Renal cortex interstitium (tissue), 11 donors: ENCODE data around the gene ZNF280C. TPM values are rescaled to one million over a fixed set of nuclear protein-coding genes. Genes with fewer than 3 reads are reported as not detected.
A peak's percentile ranks its signal among the peaks of the same experiment; 100 is the strongest.

ENCODE experiments used
- DNase-seq, 11 donors: peaks; one replicate each; pipeline ENCODE4 v3.0.0-alpha.2; 2013; ENCODE audit warnings: low read depth in 9 of 11, low spot score in 4 of 11; ENCODE audit errors: extremely low read depth in 1 of 11
- polyA plus RNA-seq, 3 donors: library from polyadenylated mRNA; unstranded; fragments of 120-200 nt; gene quantifications; one replicate each; pipeline ENCODE4 v1.2.1, GENCODE V29; 2013; ENCODE audit not compliant: insufficient read length in 3 of 3

The ZNF280C gene
- polyA plus RNA-seq, 3 donors: 6.0 to 8.0 (median 7.3) TPM

DNA sequence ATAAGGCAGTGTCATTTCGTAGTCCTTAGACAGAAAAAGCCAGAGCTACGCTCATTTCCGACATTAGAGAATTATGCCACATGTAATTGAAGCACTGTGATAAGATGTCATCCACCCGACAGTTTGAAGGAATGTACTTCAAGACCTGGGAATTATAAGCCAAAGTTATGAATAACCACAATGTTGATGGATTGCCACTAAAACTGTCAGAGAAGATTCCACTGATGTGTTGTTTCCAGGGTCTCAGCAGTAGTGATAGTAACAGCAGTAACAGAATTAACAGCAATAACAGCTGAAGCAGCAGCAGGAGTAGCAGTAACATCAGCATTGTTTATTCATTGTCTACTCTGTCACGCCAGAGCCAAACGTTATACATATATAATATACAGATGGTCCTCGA lies 72.2 kb downstream of the ZNF280C start:
- DNase-seq: no peak

DNA sequence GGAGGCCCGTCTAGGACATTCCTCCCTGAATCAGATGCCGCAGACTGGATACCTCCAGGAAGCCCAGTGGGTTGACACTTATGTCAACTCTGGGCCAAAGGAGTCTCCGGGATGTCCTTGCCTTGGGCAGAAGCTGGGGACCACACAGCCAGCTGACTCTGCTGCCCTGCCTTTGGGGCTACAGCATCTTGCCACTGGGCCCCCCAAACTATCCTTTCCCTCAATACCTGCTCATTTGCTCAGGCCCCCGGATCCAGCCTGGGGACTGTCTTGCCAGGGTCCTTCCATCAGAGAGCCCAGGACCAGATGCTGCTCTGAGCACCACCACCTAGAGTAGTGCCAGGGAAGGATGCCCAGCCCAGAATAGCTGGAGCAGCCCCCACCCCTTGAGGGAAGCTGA lies 77.9 kb downstream of the ZNF280C start:
- no peak for DNase-seq

DNA sequence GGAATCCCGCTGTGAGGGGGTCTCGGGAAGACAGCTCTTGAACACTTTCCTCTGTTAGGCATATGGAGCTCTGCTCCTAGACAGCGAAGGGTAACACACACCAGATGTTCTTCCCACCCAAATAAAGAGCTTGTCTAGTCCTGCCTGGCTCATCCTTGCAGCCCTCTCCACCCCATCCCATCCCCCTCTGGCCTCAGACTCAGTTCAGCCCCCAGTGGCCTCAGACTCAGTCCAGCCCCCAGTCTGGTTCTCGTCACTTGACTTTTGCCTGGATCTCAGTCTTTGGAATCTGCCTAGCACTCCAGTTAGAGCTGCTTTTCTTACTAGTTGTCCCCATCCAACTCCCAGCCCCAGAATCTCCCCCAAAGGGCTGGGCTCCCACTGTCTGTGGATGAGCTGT lies 82.0 kb downstream of the ZNF280C start:
- DNase-seq: no peak

DNA sequence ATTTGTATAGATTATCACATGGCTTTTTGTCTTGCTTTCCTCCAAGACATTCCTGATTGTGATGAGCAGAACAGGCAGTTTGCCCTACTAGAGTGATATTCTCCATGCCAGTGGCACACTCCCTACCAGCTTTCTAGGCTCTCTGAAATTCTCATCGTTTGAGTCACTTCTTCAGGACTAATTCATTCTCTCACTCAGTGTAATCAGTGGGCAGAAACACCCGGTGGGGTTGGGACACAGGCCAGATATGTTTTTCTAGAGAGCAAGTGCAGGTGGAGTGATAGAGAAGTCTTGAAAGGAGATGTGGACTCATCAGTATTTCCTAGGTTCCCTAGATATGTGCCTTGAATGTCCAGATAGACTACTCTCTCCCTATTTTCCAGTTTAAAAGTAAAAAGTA lies 83.8 kb downstream of the ZNF280C start:
- DNase-seq: no peak

DNA sequence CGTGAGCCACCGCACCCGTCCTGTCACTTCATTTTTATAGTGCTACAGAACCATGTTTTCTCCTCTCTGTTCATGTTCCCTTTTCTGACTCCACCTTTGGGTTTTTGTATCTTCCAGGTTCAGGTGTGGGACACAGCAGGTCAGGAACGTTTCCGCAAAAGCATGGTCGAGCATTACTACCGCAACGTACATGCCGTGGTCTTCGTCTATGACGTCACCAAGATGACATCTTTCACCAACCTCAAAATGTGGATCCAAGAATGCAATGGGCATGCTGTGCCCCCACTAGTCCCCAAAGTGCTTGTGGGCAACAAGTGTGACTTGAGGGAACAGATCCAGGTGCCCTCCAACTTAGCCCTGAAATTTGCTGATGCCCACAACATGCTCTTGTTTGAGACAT lies 84.5 kb downstream of the ZNF280C start:
- DNase-seq: no peak

DNA sequence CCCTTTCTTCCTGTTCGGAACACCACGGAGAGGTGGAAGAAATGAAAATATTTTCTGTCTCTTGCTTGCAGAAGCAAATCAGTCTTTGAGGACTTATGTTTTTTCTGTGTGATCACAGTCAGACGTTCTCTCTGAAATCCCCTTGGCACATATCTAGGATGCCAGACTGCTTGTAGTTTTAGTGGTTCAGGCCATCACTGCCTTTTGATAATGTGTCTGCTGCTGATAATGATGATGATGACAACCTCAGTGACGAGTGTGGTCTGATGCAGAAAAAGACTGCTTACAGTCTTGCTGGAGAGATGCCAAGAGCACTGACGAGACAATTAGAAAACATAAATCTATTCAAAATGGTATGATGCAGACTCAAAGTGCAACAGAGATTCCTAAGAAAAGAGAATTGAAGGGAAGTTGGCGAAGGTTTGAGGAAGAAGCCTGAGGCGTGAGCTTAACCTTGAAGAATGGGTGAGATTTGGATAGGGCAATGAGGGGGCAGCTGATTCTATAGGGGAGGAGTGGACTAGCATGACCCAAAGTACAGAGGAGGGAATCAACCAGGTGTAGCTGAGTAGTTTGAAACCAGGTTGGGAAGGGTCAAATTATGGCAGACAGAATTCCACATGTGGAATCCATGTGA lies 89.0 kb downstream of the ZNF280C start:
- DNase-seq: no peak

DNA sequence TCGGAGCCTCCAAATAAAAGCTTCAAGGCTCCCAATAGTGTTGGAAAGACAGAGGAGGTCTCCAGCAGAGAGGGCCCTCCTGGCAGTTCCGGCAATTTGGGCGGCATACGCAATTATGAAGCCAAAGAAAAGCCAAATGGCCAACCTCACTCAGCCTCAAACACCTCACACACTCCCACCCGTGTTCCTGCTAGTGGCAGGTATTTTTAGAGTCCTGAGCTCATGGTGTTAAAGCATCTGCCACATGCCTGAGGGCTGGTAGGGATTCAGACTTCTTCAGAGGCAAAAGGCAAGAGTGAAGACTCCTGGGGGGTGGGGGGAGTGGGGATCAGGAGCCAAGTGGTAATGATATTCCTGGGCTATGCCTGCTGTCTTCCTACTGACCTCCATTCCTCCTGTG lies 89.5 kb downstream of the ZNF280C start:
- DNase-seq: no peak

DNA sequence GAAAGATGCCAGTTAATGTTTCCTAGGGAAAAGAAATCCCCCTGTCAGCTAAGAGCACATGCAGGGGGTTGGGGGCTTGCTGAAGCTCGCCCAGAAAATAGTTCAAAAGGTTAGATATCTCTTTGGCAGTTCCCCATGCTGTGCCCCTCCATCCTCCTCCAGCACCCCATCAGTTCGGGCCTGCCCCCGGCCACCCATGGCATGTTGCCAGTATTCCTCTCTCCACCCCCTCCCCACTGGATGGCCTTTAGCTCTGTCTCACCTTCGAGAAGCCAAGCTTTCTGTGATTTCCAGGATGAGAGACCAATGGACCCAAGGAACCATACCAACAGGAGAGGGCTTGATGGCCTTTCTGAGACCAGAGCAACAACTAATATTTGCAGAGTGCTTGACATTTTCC lies 91.8 kb downstream of the ZNF280C start:
- DNase-seq: no peak

DNA sequence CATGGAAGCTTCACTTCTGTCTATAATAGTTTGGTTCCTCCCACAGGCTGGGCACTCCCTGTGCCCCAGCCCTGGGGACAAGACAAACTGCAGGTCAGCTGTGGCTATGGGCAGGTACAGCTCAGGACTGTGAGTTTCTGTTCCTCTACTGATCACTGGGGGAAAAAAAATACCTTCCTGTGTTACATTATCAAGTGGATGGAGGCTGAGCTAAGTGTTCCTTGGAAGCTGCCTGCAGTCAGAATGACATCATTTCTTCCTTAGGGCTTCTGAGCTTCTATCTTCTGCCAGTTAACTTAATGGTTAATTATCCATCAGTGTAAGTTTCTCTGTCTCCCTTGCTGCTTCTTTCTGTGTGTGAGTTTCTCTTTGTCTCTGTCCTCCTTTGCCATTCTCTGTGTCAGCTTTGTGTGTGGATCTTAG lies 92.3 kb downstream of the ZNF280C start:
- no peak for DNase-seq

DNA sequence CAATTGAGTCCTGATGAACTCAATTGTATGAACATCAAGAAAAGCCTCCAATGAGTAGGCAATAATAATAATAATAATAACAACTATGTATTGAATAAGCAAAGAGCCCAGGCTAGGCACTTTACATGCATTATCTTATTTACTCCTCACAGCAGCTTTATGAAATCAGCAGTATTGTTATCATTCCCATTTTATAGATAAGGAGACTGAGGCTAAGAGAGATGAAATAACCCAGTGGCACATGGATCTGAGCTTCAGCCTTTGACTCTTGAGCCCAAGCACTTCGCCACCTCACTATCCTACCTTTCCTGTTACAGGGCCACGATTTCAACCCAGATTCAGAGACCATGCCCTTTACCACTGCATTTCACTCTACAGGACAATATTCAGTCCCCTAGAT lies 93.8 kb downstream of the ZNF280C start:
- no peak for DNase-seq

DNA sequence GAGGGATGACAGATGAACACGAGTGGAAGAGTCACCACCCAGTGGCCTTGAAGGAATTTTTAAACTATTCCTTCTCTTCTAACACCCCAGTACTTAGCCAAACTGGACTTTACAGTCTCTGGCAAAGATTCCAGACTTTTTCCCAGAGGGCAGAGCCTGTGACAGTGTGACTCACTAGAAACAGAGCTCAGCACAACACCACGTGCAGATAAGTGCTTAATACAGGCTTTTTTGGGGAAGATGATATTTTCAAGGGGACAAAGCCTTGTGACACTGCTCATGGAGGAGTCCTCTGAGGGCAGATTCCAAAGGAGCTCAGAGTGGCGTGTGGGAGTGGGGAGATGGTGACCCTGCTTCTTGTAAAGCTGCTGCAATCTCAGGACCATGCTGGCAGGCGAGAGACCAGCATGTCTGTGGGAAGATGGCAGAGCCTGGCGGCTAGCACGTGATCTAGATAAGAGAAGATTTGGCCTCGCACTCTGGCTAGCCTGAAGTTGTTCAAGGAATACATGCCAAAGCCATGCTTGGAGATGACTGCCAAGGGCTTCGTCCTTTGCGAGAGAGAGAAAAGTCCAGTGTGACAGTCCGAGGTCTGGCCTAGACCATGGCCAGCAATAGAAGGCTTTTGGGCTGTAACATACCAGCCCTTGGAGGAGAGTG lies 94.5 kb downstream of the ZNF280C start:
- DNase-seq: no peak

DNA sequence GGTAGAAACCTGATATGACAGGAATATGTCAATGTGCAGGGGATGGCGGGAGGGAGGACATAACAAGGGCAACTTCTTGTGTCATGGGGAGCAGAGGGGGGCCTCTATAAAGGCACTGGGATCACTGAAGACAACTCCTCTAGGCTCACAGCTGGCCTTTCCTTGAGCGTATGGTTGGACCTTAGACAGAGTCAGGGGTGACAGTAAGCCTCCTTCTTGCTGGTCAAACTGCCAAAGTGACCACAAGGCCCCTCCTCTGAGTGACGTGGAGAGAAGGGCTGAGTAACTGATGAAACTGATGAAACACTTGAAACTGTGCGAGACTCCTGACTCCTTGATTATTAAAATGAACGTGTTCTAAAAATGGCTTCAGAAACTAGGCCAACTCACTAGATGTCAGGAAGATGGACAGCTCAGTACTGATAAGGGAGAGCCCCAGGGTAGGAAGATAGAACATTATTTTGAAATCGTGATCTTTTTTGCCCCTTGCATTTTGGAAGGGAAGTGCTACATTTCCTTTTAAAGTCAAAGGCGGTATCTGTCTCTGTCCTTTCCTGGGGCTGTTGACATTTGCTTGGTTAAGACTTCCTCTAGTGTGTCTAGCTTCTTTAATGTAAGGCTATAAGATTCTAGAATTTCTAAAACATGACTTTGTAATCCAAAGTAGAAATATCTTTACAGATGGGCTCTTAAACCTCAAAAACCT lies 95.4 kb downstream of the ZNF280C start:
- no peak for DNase-seq

DNA sequence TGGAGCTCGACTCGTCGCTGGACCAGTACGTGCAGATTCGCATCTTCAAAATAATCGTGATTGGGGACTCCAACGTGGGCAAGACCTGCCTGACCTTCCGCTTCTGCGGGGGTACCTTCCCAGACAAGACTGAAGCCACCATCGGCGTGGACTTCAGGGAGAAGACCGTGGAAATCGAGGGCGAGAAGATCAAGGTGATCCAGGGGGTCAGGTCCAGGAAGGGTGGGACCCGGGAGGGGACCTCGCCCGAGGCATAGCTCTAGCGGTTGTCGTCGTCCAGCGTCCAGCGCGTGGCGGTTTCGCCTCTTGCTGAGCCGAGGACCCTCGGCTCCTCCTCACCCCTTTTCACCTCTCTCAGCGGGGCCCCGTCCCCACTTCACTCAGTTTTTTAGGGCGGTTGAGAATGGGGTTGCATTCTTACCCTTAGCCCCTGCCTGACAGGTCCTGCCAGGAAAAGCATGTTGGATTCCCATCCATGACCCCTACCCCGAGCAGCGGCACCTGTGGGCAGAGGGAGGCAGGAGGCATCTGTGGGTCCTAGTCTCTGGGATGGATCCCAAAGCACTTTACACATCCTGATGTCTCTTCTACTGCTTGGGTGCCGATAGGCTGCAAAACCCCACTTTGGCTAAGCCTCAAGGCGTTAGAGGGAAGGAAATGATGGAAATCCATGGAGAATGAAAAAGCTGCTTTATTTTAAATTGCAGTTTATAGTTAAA lies 96.4 kb downstream of the ZNF280C start:
- DNase-seq: no peak

DNA sequence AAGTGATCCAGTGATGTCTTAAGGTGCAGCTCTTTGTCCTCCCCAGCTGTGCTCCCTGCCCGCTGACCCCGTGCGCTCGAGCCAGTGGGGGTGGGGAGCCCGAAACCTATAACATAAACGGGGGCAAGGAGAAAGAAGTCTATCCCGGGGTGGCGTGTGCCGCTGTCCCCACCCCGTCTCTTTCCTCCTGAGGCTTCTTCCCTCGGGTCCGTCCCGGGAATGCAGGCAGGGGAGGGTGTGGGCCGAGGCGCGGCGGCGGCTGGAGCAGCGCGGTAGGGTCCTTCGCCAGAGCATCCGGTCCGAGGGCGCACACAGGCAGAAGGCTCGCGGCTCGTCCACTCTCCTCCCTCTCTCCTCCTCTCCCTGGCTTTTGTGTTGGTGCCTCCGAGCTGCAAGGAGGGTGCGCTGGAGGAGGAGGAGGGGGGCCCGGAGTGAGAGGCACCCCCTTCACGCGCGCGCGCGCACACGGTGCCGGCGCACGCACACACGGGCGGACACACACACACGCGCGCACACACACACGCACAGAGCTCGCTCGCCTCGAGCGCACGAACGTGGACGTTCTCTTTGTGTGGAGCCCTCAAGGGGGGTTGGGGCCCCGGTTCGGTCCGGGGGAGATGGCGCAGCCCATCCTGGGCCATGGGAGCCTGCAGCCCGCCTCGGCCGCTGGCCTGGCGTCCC lies 97.1 kb downstream of the ZNF280C start, which contains the start of gene RAB33A:
TSS of gene RAB33A (plus strand) at position 517 of the 681 bp plus-strand sequence. CDS start at position 618, 101 bp downstream.
- DNase-seq: no peak

DNA sequence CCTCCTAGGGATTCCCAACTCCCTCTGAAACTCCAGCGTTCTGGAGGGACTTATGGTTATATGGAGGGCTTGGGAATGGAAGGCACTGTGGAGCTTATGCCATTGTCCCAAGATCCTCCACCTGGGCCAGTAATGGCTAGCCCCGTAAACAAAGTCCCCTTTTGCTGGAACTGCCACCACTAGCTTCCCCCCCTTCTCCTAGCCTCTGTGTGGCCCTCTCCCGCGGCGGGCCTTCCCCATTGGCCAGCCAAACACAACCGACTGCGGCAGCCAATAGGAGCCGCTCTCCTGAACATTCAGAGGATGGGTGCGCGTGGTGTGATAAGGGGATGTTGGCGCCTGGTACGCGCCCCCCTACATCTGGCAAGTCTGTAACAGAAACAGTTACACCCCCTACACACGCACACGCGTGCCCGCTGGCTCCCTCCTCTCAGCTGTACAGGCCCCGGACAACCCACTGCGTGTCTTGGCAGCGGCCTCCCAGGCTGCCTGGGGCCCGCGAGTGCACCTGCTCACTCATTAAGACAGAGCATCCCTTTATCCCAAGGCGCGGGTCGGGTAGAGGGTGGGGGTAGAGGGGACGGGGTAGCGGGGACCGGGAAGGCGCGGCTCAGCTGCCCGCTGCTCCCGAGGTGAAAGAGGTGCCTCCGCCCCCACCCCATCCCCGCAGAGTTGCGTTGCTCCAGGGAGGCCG lies 97.8 kb downstream of the ZNF280C start:
- DNase-seq: peak in 1 of 11 donors; percentile 16

DNA sequence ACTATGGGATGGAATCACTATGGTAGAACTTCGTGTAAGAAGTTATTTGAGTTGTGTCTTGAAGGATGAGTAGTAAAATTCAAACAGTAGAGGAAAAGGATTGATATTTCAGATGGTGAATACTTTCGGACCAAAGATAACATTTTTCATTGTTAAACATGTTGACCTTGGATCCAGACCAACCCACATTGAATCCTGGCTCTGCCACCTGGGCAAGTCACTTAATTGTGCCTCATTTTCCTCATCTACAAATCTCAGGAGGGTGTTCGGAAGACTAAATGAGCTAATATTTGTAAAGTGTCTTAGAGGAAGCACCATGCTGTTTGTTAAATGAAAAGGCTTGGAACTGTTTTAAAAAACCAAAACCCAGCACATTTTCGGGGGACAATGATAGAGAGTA lies 101.7 kb downstream of the ZNF280C start:
- no peak for DNase-seq

DNA sequence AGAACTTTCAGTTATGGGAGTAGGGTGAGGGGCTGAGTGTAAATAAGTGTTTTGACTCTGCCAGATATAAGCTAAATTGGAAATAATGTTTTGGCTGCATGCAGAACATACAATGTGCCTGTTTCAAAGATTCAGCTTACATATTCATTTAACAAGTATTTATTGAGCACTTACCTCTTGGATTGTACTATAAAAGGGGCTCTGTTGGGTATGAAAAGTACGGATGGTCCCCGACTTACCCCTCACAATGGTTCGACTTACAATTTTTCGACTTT lies 102.3 kb downstream of the ZNF280C start:
- no peak for DNase-seq

DNA sequence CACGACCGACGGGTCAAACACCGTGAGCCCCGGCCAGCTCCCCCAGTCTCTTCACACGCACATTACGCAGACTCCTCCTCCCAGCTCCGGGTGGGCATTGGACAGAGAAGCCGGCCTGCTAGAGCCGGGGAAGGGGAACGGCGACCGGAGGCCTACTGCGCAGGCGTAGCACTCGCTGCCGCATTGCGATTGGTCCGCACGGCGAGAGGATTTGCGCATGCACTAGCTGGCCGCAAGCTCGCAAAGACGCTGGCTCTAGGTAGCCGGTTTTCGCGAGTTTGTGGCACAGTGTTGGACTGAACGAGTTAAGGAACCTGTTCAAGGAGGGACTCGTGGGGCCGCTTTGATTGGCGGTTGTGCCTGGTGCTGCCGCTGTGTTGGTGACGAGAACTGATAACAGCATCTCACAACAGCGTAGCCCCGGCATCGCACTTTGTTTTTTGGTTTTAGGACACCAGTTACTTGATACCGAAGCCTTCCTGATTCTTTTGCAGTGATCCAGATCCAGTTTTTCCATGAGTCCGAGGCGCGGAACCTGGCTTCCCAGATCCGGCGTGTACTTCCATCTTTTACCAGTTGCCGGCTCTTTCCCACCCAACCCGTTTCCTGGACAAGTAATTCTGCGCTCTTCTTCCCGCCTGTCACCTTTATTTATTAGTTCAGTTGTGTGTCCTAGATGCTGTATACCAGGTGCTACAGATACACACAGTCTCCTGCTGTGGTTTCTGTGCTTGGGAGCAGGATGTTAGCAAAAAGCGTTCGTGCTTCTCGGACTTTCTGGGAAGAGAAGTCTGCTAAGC lies 102.8 kb downstream of the ZNF280C start, which contains the start of gene AIFM1:
TSS of gene AIFM1 (minus strand) at position 139 of the 800 bp plus-strand sequence. CDS start 185 bp downstream, outside the sequence.
- DNase-seq: peak; percentile 75 to 93 (median 86)
